HepG2 (cell line): ENCODE measurements around the gene RASGRP2. TPM values are rescaled to one million over a fixed set of nuclear protein-coding genes. Genes with fewer than 3 reads are reported as not detected.

Experiments used
- ATAC-seq: fragments of 200-7000 bp; cut with Tn5 transposase; 3 replicates; pipeline ENCODE4 v1.9.1; 2020; ENCODE audit warnings: mild to moderate bottlenecking, moderate library complexity
- BruUV-seq: library from RNA; stranded (reverse); fragments of 400-500 nt; replicated peaks from 2 replicates; lab custom pipeline; 2021; lab: Mats Ljungman, UMichigan
- CTCF ChIA-PET: fragments of 300-600 bp; formaldehyde crosslinking; extraction: SDS; loops from one replicate; lab custom pipeline; 2021; ENCODE audit warnings: low total read pairs, inconsistent platforms, low intra/inter-chr PET ratio; lab: Yijun Ruan, JAX
- POLR2A ChIA-PET: fragments of 350-600 bp; sonication (Branson Sonifier 250); formaldehyde crosslinking; loops from one replicate; lab custom pipeline; 2020; ENCODE audit warnings: antibody characterized with exemption, inconsistent platforms; lab: Yijun Ruan, JAX
- DNase-seq: peaks from one replicate; pipeline ENCODE4 v3.0.0-alpha.2; 2015; ENCODE audit warnings: low spot score
- FAIRE-seq: peaks from 3 replicates; lab custom pipeline; 2011; peaks lifted over from hg19 to GRCh38; lab: Jason Lieb, UNC
- H2AFZ ChIP-seq: one replicate; pipeline ENCODE4 v1.6.1; 2011; ENCODE audit warnings: low read length, inconsistent platforms
- H3K27ac ChIP-seq: fragments of 300-600 bp; 3 replicates; pipeline ENCODE4 v1.8.0; 2011; ENCODE audit warnings: mixed run types, mild to moderate bottlenecking, mixed read lengths, low read length, inconsistent platforms; ENCODE audit not compliant: insufficient read depth; ENCODE audit errors: extremely low read length
- H3K27me3 ChIP-seq, 2 experiments: fragments of 200-600 bp in 1 of 2; 2 replicates in 1 of 2; 3 replicates in 1 of 2; pipeline versions ENCODE4 v1.6.0 to v1.8.0; 2011; ENCODE audit warnings: low read length in 2 of 2, mild to moderate bottlenecking in 2 of 2, moderate library complexity in 2 of 2, inconsistent platforms in 1 of 2; ENCODE audit not compliant: insufficient read depth in 2 of 2, control insufficient read depth in 1 of 2
- H3K36me3 ChIP-seq, 2 experiments: fragments of 200-600 bp in 1 of 2; replicated peaks in 1 of 2; 2 replicates in 1 of 2; 3 replicates in 1 of 2; pipeline versions ENCODE4 v1.5.1 to v1.8.0; 2011; ENCODE audit warnings: low read length in 2 of 2, inconsistent platforms in 1 of 2; ENCODE audit not compliant: insufficient read depth in 2 of 2, control insufficient read depth in 1 of 2
- H3K4me1 ChIP-seq: 2 replicates; pipeline ENCODE4 v1.5.1; 2012; ENCODE audit warnings: low read length, inconsistent platforms; ENCODE audit not compliant: insufficient read depth
- H3K4me2 ChIP-seq: 2 replicates; pipeline ENCODE4 v1.6.0; 2011; ENCODE audit warnings: low read depth, low read length, inconsistent platforms
- H3K4me3 ChIP-seq, 3 experiments: fragments of 200-600 bp in 1 of 3; sonication (generic), shearing (Covaris generic) in 1 of 3; replicated peaks in 1 of 3; 2 replicates each; pipeline ENCODE4 v1.5.1; 2011 to 2016; ENCODE audit warnings: low read length in 3 of 3, inconsistent platforms in 2 of 3, low read depth in 2 of 3, mild to moderate bottlenecking in 2 of 3, control low read depth in 1 of 3, mixed read lengths in 1 of 3; ENCODE audit not compliant: insufficient read depth in 1 of 3
- H3K79me2 ChIP-seq: one replicate; pipeline ENCODE4 v1.6.1; 2011; ENCODE audit warnings: low read length, inconsistent platforms; ENCODE audit not compliant: insufficient read depth
- H3K9ac ChIP-seq: 2 replicates; pipeline ENCODE4 v1.6.0; 2011; ENCODE audit warnings: mild to moderate bottlenecking, low read depth, low read length, inconsistent platforms; ENCODE audit not compliant: insufficient read depth
- H3K9me3 ChIP-seq: 2 replicates; pipeline ENCODE4 v1.5.1; 2012; ENCODE audit warnings: mild to moderate bottlenecking, low read length
- H4K20me1 ChIP-seq: 2 replicates; pipeline ENCODE4 v1.6.0; 2011; ENCODE audit warnings: inconsistent platforms, mild to moderate bottlenecking, low read length, moderate library complexity; ENCODE audit not compliant: insufficient read depth
- AGO2 ChIP-seq: fragments of 200-400 bp; formaldehyde crosslinking; optimal IDR thresholded peaks from 2 replicates; pipeline ENCODE3; 2017; ENCODE audit warnings: mild to moderate bottlenecking, low read depth, low read length, moderate library complexity
- CBX1 ChIP-seq: IDR thresholded peaks from one replicate; pipeline ENCODE4 v1.6.1; 2016; ENCODE audit warnings: antibody characterized with exemption, low read depth
- HNRNPH1 ChIP-seq: fragments of 200-400 bp; formaldehyde crosslinking; optimal IDR thresholded peaks from 2 replicates; pipeline ENCODE3; 2017; ENCODE audit warnings: mild to moderate bottlenecking, low read depth, low read length
- IKZF1 ChIP-seq: fragments of 450-650 bp; IDR thresholded peaks from 2 replicates; pipeline ENCODE4 v1.7.1; 2016
- ISX ChIP-seq: sonication (generic); formaldehyde crosslinking; conservative IDR thresholded peaks from 2 replicates; pipeline ENCODE4 v1.5.0; 2020; ENCODE audit warnings: missing genetic modification reagents
- MIER3 ChIP-seq: IDR thresholded peaks from 2 replicates; pipeline ENCODE4 v1.6.1; 2016; ENCODE audit warnings: missing compliant biosample characterization, borderline replicate concordance
- NFKB2 ChIP-seq: sonication (generic); formaldehyde crosslinking; IDR thresholded peaks from 2 replicates; pipeline ENCODE4 v1.4.0; 2020; ENCODE audit warnings: missing genetic modification reagents, borderline replicate concordance
- PCBP1 ChIP-seq: fragments of 200-400 bp; formaldehyde crosslinking; IDR thresholded peaks from 2 replicates; pipeline ENCODE4 v1.6.1; 2017; ENCODE audit warnings: mild to moderate bottlenecking, low read depth, low read length, borderline replicate concordance
- POLR2A ChIP-seq, 2 experiments: IDR thresholded peaks; 2 replicates each; pipeline ENCODE4 v1.6.1; 2011; ENCODE audit warnings: low read depth in 2 of 2, low read length in 2 of 2, mild to moderate bottlenecking in 1 of 2, moderate library complexity in 1 of 2; ENCODE audit not compliant: insufficient read depth in 1 of 2
- PTBP1 ChIP-seq: fragments of 200-400 bp; formaldehyde crosslinking; IDR thresholded peaks from 2 replicates; pipeline ENCODE4 v1.6.1; 2018; ENCODE audit warnings: low read length, low read depth; ENCODE audit not compliant: poor library complexity, severe bottlenecking
- ZHX2 ChIP-seq, 2 experiments: sonication (generic) in 1 of 2; formaldehyde crosslinking in 1 of 2; IDR thresholded peaks; 2 replicates each; pipeline versions ENCODE4 v1.6.1 to v1.9.0; 2014 to 2022; ENCODE audit warnings: antibody characterized with exemption in 1 of 2, borderline replicate concordance in 1 of 2, inconsistent platforms in 1 of 2, low read depth in 1 of 2, missing genetic modification reagents in 1 of 2
- ZNF331 ChIP-seq: sonication (generic); formaldehyde crosslinking; IDR thresholded peaks from 2 replicates; pipeline ENCODE4 v1.4.0; 2020; ENCODE audit warnings: missing genetic modification reagents
- ZNF780A ChIP-seq: sonication (generic); formaldehyde crosslinking; IDR thresholded peaks from 2 replicates; pipeline ENCODE4 v1.8.0; 2022; ENCODE audit warnings: mild to moderate bottlenecking, missing genetic modification reagents, moderate library complexity
- WGBS: methylation state at CpG from one replicate; pipeline ENCODE4 v1.1.6; 2017; ENCODE audit warnings: low lambda C conversion rate; 5-methylcytosine and 5-hydroxymethylcytosine counted together
- in situ Hi-C: cut with HindIII; loops from 2 replicates; pipeline ENCODE4 v1.10.0; 2017; ENCODE audit warnings: low pct_unique_long_range_greater_than_20kb; ENCODE audit not compliant: extremely low pct_ligation_motif_present
- intact Hi-C: fragments of 100-400 bp; cut with micrococcal nuclease; formaldehyde crosslinking; loops from one replicate; pipeline ENCODE4 v1.10.0; 2022; ENCODE audit not compliant: unreplicated experiment
- polyA plus RNA-seq, 8 experiments: library from polyadenylated mRNA; depleted of rRNA in 3 of 8; stranded (reverse) in 7 of 8; unstranded in 1 of 8; fragments of >200 nt; fragmentation: Illumina TruSeq in 4 of 8; extraction: Trizol in 4 of 8; gene quantifications; 2 replicates each; pipeline versions ENCODE4 v1.2.1 to v1.2.3, GENCODE V29; 2011 to 2016; ENCODE audit warnings: low read depth in 4 of 8, missing spikeins in 1 of 8, mixed read lengths in 1 of 8; ENCODE audit not compliant: insufficient read depth in 1 of 8
- total RNA-seq, 5 experiments: library from RNA; depleted of rRNA; stranded (reverse); fragments of >200 nt; fragmentation: Illumina TruSeq; extraction: Trizol; gene quantifications; 2 replicates each; pipeline ENCODE4 v1.2.3, GENCODE V29; 2016; ENCODE audit warnings: low read depth in 1 of 5
- TF ChIP-seq, protein P1 (sequence below): sonication (generic); formaldehyde crosslinking; IDR thresholded peaks from 2 replicates; pipeline ENCODE4 v1.4.0; 2020; ENCODE audit warnings: missing genetic modification reagents

The RASGRP2 gene
- total and polyA plus RNA-seq, 2 of the 13 experiments (the other 11 are each of a cell fraction or from before 2014, with no cell fraction given): 0.61 TPM; not detected in 1

DNA sequence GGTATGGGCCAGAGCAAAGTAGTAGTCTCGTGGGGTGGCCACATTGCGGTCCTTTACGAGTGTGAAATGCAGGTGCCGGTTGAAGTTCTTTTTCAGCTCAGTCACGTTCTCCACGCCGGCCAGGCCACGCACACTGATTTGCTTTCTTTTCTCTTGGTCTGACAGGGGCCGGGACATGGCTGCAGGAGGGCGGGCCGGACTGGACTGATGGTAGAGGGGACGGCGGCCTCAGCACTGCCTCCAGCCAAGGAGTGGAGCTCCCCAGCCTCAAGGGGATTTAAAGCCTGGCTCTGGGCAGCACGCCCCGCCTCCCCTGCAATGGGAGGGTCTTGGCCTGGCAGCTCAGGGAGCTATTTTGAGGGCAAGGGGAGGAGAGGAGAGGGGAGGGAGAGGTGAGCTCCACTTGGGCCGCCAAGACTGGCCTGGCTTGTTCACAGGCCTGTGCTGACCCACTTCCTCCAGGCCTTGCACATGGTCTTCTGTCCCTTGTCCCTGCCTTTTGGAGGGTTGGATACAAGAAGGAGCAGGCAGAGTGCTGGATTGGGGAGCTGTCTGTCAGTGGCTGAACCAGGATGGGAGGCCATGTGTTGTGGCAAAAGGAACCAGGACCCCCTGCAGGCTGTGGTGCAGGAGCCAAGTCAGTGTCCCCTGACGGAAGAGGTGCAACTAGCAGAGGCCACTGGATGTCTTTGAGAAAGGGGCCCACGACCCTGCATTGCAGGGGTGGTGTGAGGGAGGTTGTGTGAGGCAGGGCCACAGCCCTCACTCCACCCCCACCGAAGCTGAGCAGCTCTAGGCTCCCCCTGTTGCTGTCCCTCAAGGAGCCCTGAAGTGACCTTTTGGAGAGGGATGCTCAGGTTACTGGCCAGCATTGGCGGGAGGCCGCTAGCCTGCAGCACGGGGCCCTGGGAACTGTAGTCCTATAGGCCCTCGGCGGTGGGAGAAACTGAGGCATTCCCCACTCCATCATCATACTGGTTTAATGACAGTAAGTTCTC lies 16.1 kb upstream of the RASGRP2 start, which contains the start of gene PYGM:
Gene PYGM (minus strand): TSS at position 253 of the 998 bp plus-strand sequence. CDS start 76 bp downstream, at position 177.
- Histone ChIP-seq H4K20me1 (peaks cover 29% of the 10 kb centered on the region), H3K36me3 (peaks cover 11 to 23% of the 10 kb centered on the region in 2 experiments), H3K4me1 (peaks cover 35% of the 10 kb centered on the region), H3K9ac (no peak within 1 kb of the TSS), H3K9me3 (no peaks in the 10 kb centered on the region), H2AFZ (no peak within 1 kb of the TSS), H3K27me3 (peaks cover 3 to 12% of the 10 kb centered on the region in 2 experiments; a peak in 3 of 5 replicates), H3K27ac (no peak within 1 kb of the TSS), H3K4me3 (peak within 1 kb of the TSS in 1 of 3 experiments; percentile 37; a peak in 3 of 6 replicates), H3K4me2 (peak within 1 kb of the TSS; percentile 59), H3K79me2 (no peaks in the 10 kb centered on the region)
- CTCF ChIA-PET: no interaction called here
- in situ Hi-C loops: no loop called here
- POLR2A ChIA-PET: interaction anchor here (3.3 kb wide), 1 partner anchor 19 kb away, joined by 24 read pairs; the partner anchor contains the start of gene SF1
- no TSS peak for BruUV-seq
- WGBS: 44% methylated on average over 21 of the region's 24 CpGs
- intact Hi-C loops: no loop called here
- ATAC-seq (peak; percentile 56), FAIRE-seq (no peak), DNase-seq (no peak)
- TF ChIP-seq ZHX2 (IDR thresholded peaks at IDR 0.05; ENCODE audit: low read depth) (no peak), ZHX2 (CRISPR knock-in tag; IDR thresholded peaks at IDR 0.05; ENCODE audit: borderline replicate concordance) (no peak), PCBP1 (0 out of 2 replicates have a peak, but pooled peaks have one; percentile 62), MIER3 (CRISPR knock-in tag) (no peak), PTBP1 (no peak), ZNF780A (CRISPR knock-in tag) (no peak), POLR2A (IDR thresholded peaks at IDR 0.05; ENCODE audit: insufficient read depth in 1 of 2, low read depth in 2 of 2, low read length in 2 of 2) (0 out of 4 replicates have a peak, but pooled peaks of 1 of the 2 experiments have one; percentile 20), CBX1 (no peak), AGO2 (peak; percentile 63), NFKB2 (CRISPR knock-in tag) (no peak), ZNF331 (CRISPR knock-in tag) (no peak), HNRNPH1 (no peak), ISX (CRISPR knock-in tag) (no peak), IKZF1 (no peak)
- TF ChIP-seq, protein P1, sequence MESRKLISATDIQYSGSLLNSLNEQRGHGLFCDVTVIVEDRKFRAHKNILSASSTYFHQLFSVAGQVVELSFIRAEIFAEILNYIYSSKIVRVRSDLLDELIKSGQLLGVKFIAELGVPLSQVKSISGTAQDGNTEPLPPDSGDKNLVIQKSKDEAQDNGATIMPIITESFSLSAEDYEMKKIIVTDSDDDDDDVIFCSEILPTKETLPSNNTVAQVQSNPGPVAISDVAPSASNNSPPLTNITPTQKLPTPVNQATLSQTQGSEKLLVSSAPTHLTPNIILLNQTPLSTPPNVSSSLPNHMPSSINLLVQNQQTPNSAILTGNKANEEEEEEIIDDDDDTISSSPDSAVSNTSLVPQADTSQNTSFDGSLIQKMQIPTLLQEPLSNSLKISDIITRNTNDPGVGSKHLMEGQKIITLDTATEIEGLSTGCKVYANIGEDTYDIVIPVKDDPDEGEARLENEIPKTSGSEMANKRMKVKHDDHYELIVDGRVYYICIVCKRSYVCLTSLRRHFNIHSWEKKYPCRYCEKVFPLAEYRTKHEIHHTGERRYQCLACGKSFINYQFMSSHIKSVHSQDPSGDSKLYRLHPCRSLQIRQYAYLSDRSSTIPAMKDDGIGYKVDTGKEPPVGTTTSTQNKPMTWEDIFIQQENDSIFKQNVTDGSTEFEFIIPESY (CRISPR knock-in tag): peak; percentile 97
